Brain microvascular endothelial cell (primary cell): ENCODE results near the gene ZYX.

Experiments used
- DNase-seq: peaks from one replicate; pipeline ENCODE4 v3.0.0-alpha.2; 2020
- H3K27ac ChIP-seq: fragments of 250-450 bp; sonication (Bioruptor Pico); 2 replicates; pipeline ENCODE4 v1.5.1; 2020; ENCODE audit warnings: mild to moderate bottlenecking, moderate library complexity
- H3K27me3 ChIP-seq: fragments of 250-450 bp; sonication (Bioruptor Pico); replicated peaks from 2 replicates; pipeline ENCODE4 v1.5.1; 2020; ENCODE audit warnings: mild to moderate bottlenecking
- H3K36me3 ChIP-seq: fragments of 250-450 bp; sonication (Bioruptor Pico); replicated peaks from 2 replicates; pipeline ENCODE4 v1.5.1; 2020; ENCODE audit warnings: mild to moderate bottlenecking
- H3K4me3 ChIP-seq: 2 replicates; pipeline ENCODE4 v1.5.1; 2011; ENCODE audit warnings: low read depth, mild to moderate bottlenecking, control low read depth, low read length, moderate library complexity
- CTCF ChIP-seq: IDR thresholded peaks from 2 replicates; pipeline ENCODE4 v1.5.1; 2011; ENCODE audit warnings: low read depth, mild to moderate bottlenecking, moderate library complexity, low read length, control low read depth, inconsistent platforms; ENCODE audit errors: missing control alignments
- in situ Hi-C: cut with HindIII; loops from 2 replicates; pipeline ENCODE4 v1.10.0; 2017; ENCODE audit warnings: low sequenced_read_pairs, low pct_ligation_motif_present

ZYX gene

GRCh38 chr7:143392875-143393266 is 11.7 kb downstream of the ZYX start:
- no peaks in the 10 kb centered on the region for H3K27me3 ChIP-seq
- peaks cover 52% of the 10 kb centered on the region for H3K36me3 ChIP-seq
- no peak overlapping the region for H3K4me3 ChIP-seq
- TF ChIP-seq CTCF = no peak
- DNase-seq = no peak
- in situ Hi-C loops = no loop called here
- no peak overlapping the region for H3K27ac ChIP-seq

- in situ Hi-C loops = no loop called here
- Histone ChIP-seq H3K27ac (no peak overlapping the region), H3K36me3 (peaks cover 46% of the 10 kb centered on the region)
Measured at GRCh38 chr7:143393267-143394041, 12.3 kb downstream of the ZYX start.

GRCh38 chr7:143394068-143394467 is 12.9 kb downstream of the ZYX start:
- no peak overlapping the region for H3K27ac ChIP-seq
- H3K27me3 ChIP-seq = no peaks in the 10 kb centered on the region
- no peak for TF ChIP-seq CTCF
- no peak overlapping the region for H3K4me3 ChIP-seq
- DNase-seq = no peak
- in situ Hi-C loops = no loop called here
- H3K36me3 ChIP-seq = peaks cover 40% of the 10 kb centered on the region

More at GRCh38 chr7:143393267-143394041, 12.3 kb downstream of the ZYX start:
- no peak for TF ChIP-seq CTCF
- no peak overlapping the region for H3K4me3 ChIP-seq
- no peaks in the 10 kb centered on the region for H3K27me3 ChIP-seq
- DNase-seq = no peak

- H3K27ac ChIP-seq = no peak overlapping the region
- no peak overlapping the region for H3K4me3 ChIP-seq
- H3K36me3 ChIP-seq = peaks cover 33% of the 10 kb centered on the region
- H3K27me3 ChIP-seq = no peaks in the 10 kb centered on the region
- DNase-seq = no peak
- no peak for TF ChIP-seq CTCF
- in situ Hi-C loops = no loop called here
Measured at GRCh38 chr7:143394777-143395176, 13.6 kb downstream of the ZYX start.

GRCh38 chr7:143395187-143396149 is 14.3 kb downstream of the ZYX start:
- DNase-seq = no peak
- in situ Hi-C loops = no loop called here
- Histone ChIP-seq H3K27me3 (no peaks in the 10 kb centered on the region), H3K4me3 (no peak overlapping the region), H3K27ac (no peak overlapping the region), H3K36me3 (peaks cover 26% of the 10 kb centered on the region)
- TF ChIP-seq CTCF = peak; percentile 57
